CD4-positive, CD25-positive, alpha-beta regulatory T cell (primary cell): ENCODE results near the gene SLC25A41. TPM values are rescaled to one million over a fixed set of nuclear protein-coding genes. Genes with fewer than 3 reads are reported as not detected.

ENCODE experiments used
- ATAC-seq, 2 donors: fragments of 150-1000 bp; cut with Tn5 transposase; one replicate each; pipeline ENCODE4 v1.10.0; 2021; ENCODE audit warnings: low read depth in 2 of 2, moderate number of reproducible peaks in 2 of 2, moderate library complexity in 1 of 2
- DNase-seq, 3 donors: peaks; one replicate each; pipeline versions ENCODE4 v3.0.0 to v3.0.0-alpha.2; 2012 to 2022; ENCODE audit warnings: mixed read lengths in 1 of 3
- H3K27ac ChIP-seq: one replicate; pipeline ENCODE4 v1.7.0; 2013; ENCODE audit warnings: mild to moderate bottlenecking, low read length; ENCODE audit not compliant: insufficient read depth, poor library complexity, severe bottlenecking
- H3K27me3 ChIP-seq: one replicate; pipeline ENCODE4 v1.7.0; 2013; ENCODE audit warnings: low read length; ENCODE audit not compliant: control insufficient read depth, insufficient read depth
- H3K36me3 ChIP-seq: one replicate; pipeline ENCODE4 v1.7.0; 2013; ENCODE audit warnings: mild to moderate bottlenecking, low read length, moderate library complexity; ENCODE audit not compliant: control insufficient read depth, insufficient read depth
- H3K4me1 ChIP-seq: 2 replicates; pipeline ENCODE4 v1.7.0; 2013; ENCODE audit warnings: mild to moderate bottlenecking, low read length; ENCODE audit not compliant: insufficient read depth, control insufficient read depth, poor library complexity, severe bottlenecking
- H3K4me3 ChIP-seq: one replicate; pipeline ENCODE4 v1.7.0; 2013; ENCODE audit warnings: low read depth, mild to moderate bottlenecking, low read length, moderate library complexity
- H3K9me3 ChIP-seq, 2 experiments: 1 replicate in 1 of 2; 2 replicates in 1 of 2; pipeline ENCODE4 v1.7.0; 2013; ENCODE audit warnings: low read length in 2 of 2, mild to moderate bottlenecking in 1 of 2, moderate library complexity in 1 of 2; ENCODE audit not compliant: control insufficient read depth in 2 of 2
- H3K27ac Mint-ChIP-seq, 3 donors: one replicate each; pipeline ENCODE4 v1.8.0; 2020 to 2022; ENCODE audit warnings: mild to moderate bottlenecking in 3 of 3, mixed read lengths in 3 of 3, moderate library complexity in 2 of 3
- H3K27me3 Mint-ChIP-seq: one replicate; pipeline ENCODE4 v1.8.0; 2022; ENCODE audit warnings: mild to moderate bottlenecking, mixed read lengths
- H3K36me3 Mint-ChIP-seq: one replicate; pipeline ENCODE4 v1.8.0; 2020; ENCODE audit warnings: mixed read lengths
- H3K4me1 Mint-ChIP-seq, 4 donors: one replicate each; pipeline ENCODE4 v1.8.0; 2020 to 2022; ENCODE audit warnings: mixed read lengths in 4 of 4, mild to moderate bottlenecking in 1 of 4
- H3K4me3 Mint-ChIP-seq, 4 donors: one replicate each; pipeline ENCODE4 v1.8.0; 2020 to 2022; ENCODE audit warnings: mild to moderate bottlenecking in 4 of 4, mixed read lengths in 4 of 4, moderate library complexity in 3 of 4
- H3K9me3 Mint-ChIP-seq, 7 donors: one replicate each; pipeline ENCODE4 v1.8.0; 2020 to 2022; ENCODE audit warnings: mixed read lengths in 7 of 7, mild to moderate bottlenecking in 3 of 7, moderate library complexity in 2 of 7
- polyA plus RNA-seq, 4 donors: library from polyadenylated mRNA; unstranded; fragments of 300-500 nt; fragmentation: Illumina TruSeq; gene quantifications; one replicate each; pipeline ENCODE4 v1.2.3, GENCODE V29; 2021
- total RNA-seq: library from RNA; stranded (reverse); gene quantifications from one replicate; pipeline ENCODE4 v1.2.3, GENCODE V29; 2022

Gene SLC25A41
- total RNA-seq (0.42 TPM), polyA plus RNA-seq (under 1 TPM in 1 of 4 donors, not detected in 3; 0.24 TPM)

DNA sequence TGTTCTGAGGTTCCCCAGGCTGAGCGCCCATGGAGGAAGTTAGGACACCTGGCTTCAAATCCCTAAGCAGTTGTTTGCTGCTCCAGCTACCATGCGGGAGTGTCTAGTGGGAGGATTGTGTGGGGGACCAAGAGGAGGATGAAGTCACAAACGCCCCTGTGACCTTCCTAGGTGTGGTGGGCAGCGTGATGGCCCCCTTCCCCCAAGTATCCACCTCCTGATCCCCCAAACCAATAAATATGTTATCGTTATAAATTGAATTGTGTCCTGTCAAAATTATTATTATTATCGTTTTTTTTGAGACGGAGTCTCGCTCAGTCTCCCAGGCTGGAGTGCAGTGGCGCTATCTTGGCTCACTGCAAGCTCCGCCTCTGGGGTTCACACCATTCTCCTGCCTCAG is at the start of gene SLC25A41:
TSS of gene SLC25A41 (minus strand) at position 101 of the 400 bp plus-strand sequence. CDS start at position 31, 70 bp downstream.
- Mint-ChIP-seq H3K36me3 (peaks cover 4% of the 10 kb centered on the region), H3K9me3 (no peaks in the 10 kb centered on the region), H3K27ac (peak within 1 kb of the TSS in 1 of 3 donors; percentile 32), H3K27me3 (peaks cover 10% of the 10 kb centered on the region), H3K4me3 (no peak within 1 kb of the TSS), H3K4me1 (peaks cover 0 to 4% (median 0%) of the 10 kb centered on the region in 4 donors)
- Histone ChIP-seq H3K9me3 (no peaks in the 10 kb centered on the region), H3K27me3 (no peaks in the 10 kb centered on the region), H3K4me3 (no peak within 1 kb of the TSS), H3K4me1 (no peaks in the 10 kb centered on the region), H3K27ac (no peak within 1 kb of the TSS), H3K36me3 (no peaks in the 10 kb centered on the region)
- no peak for DNase-seq
- no peak for ATAC-seq

- Mint-ChIP-seq H3K27me3 (no peaks in the 10 kb centered on the region), H3K36me3 (peaks cover 4% of the 10 kb centered on the region), H3K4me3 (peak overlapping the region; percentile 57 to 100 (median 80)), H3K9me3 (no peaks in the 10 kb centered on the region), H3K27ac (peak overlapping the region; percentile 91 to 99 (median 99)), H3K4me1 (peaks cover 0 to 44% (median 23%) of the 10 kb centered on the region in 4 donors)
- no peak for ATAC-seq
- Histone ChIP-seq H3K27ac (no peak overlapping the region), H3K9me3 (no peaks in the 10 kb centered on the region), H3K27me3 (no peaks in the 10 kb centered on the region), H3K4me1 (peaks cover 24% of the 10 kb centered on the region), H3K36me3 (peaks cover 7% of the 10 kb centered on the region), H3K4me3 (no peak overlapping the region)
- no peak for DNase-seq
Observed at GRCh38 chr19:6483235-6483634, 49.7 kb upstream of the SLC25A41 start.

DNA sequence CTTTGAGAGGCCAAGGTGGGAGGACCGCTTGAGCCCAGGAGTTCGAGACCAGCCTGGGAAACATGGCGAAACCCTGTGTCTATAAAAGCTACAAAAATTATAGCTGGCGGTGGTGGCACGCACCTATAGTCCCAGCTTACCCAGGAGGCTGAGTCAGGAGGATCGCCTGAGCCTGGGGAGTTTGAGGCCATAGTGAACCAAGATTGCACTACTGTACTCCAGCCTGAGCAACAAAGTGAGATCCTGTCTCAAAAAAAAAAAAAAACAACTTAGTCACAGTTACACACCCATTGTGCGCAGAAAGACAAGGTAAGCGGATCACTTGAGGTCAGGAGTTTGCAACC is 48.8 kb upstream of the SLC25A41 start:
- Histone ChIP-seq H3K27me3 (no peaks in the 10 kb centered on the region), H3K4me3 (peak overlapping the region; percentile 90), H3K36me3 (peaks cover 7% of the 10 kb centered on the region), H3K9me3 (no peaks in the 10 kb centered on the region), H3K27ac (peak overlapping the region; percentile 84), H3K4me1 (peaks cover 24% of the 10 kb centered on the region)
- Mint-ChIP-seq H3K4me1 (peaks cover 0 to 44% (median 23%) of the 10 kb centered on the region in 4 donors), H3K4me3 (peak overlapping the region; percentile 95 to 100 (median 98)), H3K27me3 (no peaks in the 10 kb centered on the region), H3K9me3 (no peaks in the 10 kb centered on the region), H3K27ac (peak overlapping the region; percentile 92 to 99 (median 99)), H3K36me3 (peaks cover 4% of the 10 kb centered on the region)
- ATAC-seq (no peak), DNase-seq (no peak)

- Histone ChIP-seq H3K9me3 (no peaks in the 10 kb centered on the region), H3K4me3 (peak within 1 kb of the TSS; percentile 90), H3K27me3 (no peaks in the 10 kb centered on the region), H3K36me3 (peaks cover 13% of the 10 kb centered on the region), H3K4me1 (peaks cover 24% of the 10 kb centered on the region), H3K27ac (peak within 1 kb of the TSS; percentile 84)
- ATAC-seq (peak; percentile 92 to 94), DNase-seq (peak; percentile 34 to 89 (median 69))
- Mint-ChIP-seq H3K9me3 (no peaks in the 10 kb centered on the region), H3K4me3 (peak within 1 kb of the TSS; percentile 95 to 100 (median 98)), H3K27me3 (no peaks in the 10 kb centered on the region), H3K36me3 (peaks cover 4% of the 10 kb centered on the region), H3K27ac (peak within 1 kb of the TSS; percentile 92 to 99 (median 99)), H3K4me1 (peaks cover 0 to 44% (median 23%) of the 10 kb centered on the region in 4 donors)
Observed at GRCh38 chr19:6481541-6482342, 48.2 kb upstream of the SLC25A41 start, which contains the start of gene DENND1C. Gene DENND1C, minus strand, starts transcription at chr19:6481787. Its CDS starts 92 bp downstream, at chr19:6481695.

DNA sequence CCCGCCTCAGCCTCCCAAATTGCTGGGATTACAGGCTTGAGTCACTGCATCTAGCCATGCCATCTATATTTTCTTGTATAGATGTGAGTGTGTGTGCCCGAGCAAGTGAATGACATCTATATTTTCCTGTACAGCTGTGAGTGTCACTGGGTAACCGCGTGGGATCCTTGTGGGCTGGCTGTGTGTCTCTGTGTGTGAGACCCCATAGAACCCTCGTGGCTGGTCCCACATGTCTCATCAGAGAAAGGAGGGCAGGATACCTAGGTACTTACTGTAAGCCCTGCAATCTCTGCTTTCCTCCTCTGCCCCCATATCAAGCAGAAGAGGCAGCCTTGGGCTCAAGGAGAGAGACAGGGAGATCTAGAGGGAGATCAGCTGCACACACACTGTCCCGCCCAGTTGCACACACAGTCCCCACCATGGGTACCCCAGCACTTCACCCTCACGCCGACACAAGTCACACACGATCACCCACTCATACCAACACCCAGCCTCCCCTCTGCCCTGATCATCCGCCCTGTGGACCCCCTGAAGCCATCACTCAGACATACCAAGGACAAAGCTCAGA is 47.4 kb upstream of the SLC25A41 start:
- Histone ChIP-seq H3K36me3 (peaks cover 21% of the 10 kb centered on the region), H3K9me3 (no peaks in the 10 kb centered on the region), H3K4me3 (peak overlapping the region; percentile 90), H3K27ac (peak overlapping the region; percentile 84), H3K4me1 (peaks cover 24% of the 10 kb centered on the region), H3K27me3 (no peaks in the 10 kb centered on the region)
- peak; percentile 2 to 21 for ATAC-seq
- H3K4me1 Mint-ChIP-seq: peaks cover 0 to 44% (median 23%) of the 10 kb centered on the region in 4 donors
- no peaks in the 10 kb centered on the region for H3K27me3 Mint-ChIP-seq
- DNase-seq: peak in 1 of 3 donors; percentile 46
- peaks cover 4% of the 10 kb centered on the region for H3K36me3 Mint-ChIP-seq
- peak overlapping the region; percentile 92 to 99 (median 99) for H3K27ac Mint-ChIP-seq
- peak overlapping the region; percentile 95 to 100 (median 98) for H3K4me3 Mint-ChIP-seq
- H3K9me3 Mint-ChIP-seq: no peaks in the 10 kb centered on the region

DNA sequence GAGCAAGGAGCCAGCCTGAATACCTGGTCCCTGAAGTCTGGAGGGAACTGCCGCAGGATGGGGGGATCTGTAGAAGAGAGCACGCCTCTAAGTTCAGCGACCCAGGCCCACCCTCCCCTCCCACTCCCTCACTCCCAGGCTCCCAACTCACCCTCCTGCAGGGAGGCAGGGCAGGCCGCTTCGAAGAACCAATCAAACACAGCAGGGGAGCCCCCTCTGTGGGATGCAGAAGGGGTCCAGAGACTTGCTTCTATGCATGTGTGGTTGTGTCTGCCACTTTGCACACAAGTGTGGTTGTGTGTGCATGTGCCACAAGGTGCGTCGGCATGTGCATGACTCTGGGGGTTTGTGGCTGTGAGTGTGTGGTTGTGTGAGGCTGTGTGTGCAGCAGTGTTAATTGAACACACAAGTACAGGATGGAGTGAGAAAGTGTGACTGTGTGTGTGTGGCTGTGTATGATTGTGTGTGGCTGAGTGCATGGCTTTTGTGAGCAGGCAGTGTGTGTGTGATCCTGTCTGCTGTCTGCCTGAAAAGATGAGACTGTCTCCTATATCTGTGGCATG is 46.4 kb upstream of the SLC25A41 start:
- no peaks in the 10 kb centered on the region for H3K9me3 Mint-ChIP-seq
- Histone ChIP-seq H3K9me3 (no peaks in the 10 kb centered on the region), H3K36me3 (peaks cover 31% of the 10 kb centered on the region), H3K4me3 (peak overlapping the region; percentile 26), H3K27me3 (no peaks in the 10 kb centered on the region), H3K27ac (peak overlapping the region; percentile 14), H3K4me1 (peaks cover 24% of the 10 kb centered on the region)
- peaks cover 4% of the 10 kb centered on the region for H3K36me3 Mint-ChIP-seq
- H3K27me3 Mint-ChIP-seq: no peaks in the 10 kb centered on the region
- H3K27ac Mint-ChIP-seq: peak overlapping the region; percentile 92 to 99 (median 99)
- ATAC-seq (no peak), DNase-seq (no peak)
- peak overlapping the region; percentile 95 to 100 (median 98) for H3K4me3 Mint-ChIP-seq
- peaks cover 0 to 46% (median 23%) of the 10 kb centered on the region in 4 donors for H3K4me1 Mint-ChIP-seq

DNA sequence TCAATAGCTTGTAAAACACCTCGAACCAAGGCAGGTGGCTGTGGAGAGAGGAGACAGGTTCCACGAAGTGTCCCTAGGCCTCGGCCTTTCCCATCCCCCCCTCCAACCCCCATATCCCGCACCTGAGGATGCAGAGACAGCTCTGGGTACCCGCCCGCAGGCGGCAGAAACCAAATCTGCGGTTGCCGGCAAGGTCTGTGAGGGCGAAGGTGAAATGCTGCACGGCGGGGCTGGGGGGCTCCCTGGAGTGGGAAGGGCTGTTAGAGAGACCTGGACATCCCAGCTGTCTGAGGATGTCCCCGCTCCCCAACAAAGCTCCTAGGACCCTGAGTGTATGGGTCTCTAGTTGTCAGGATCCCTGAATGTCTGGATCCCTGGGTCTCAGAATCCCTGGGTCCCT is 45.3 kb upstream of the SLC25A41 start:
- no peak overlapping the region for H3K4me3 Mint-ChIP-seq
- ATAC-seq (no peak), DNase-seq (no peak)
- H3K9me3 Mint-ChIP-seq: no peaks in the 10 kb centered on the region
- Histone ChIP-seq H3K4me3 (no peak overlapping the region), H3K4me1 (peaks cover 24% of the 10 kb centered on the region), H3K36me3 (peaks cover 40% of the 10 kb centered on the region), H3K27ac (peak overlapping the region; percentile 8), H3K9me3 (no peaks in the 10 kb centered on the region), H3K27me3 (no peaks in the 10 kb centered on the region)
- peaks cover 10% of the 10 kb centered on the region for H3K36me3 Mint-ChIP-seq
- H3K4me1 Mint-ChIP-seq: peaks cover 0 to 46% (median 23%) of the 10 kb centered on the region in 4 donors
- H3K27me3 Mint-ChIP-seq: no peaks in the 10 kb centered on the region
- peak overlapping the region in 1 of 3 donors; percentile 99 for H3K27ac Mint-ChIP-seq
